Measurements from ENCODE around the gene KCNAB1.

DNA sequence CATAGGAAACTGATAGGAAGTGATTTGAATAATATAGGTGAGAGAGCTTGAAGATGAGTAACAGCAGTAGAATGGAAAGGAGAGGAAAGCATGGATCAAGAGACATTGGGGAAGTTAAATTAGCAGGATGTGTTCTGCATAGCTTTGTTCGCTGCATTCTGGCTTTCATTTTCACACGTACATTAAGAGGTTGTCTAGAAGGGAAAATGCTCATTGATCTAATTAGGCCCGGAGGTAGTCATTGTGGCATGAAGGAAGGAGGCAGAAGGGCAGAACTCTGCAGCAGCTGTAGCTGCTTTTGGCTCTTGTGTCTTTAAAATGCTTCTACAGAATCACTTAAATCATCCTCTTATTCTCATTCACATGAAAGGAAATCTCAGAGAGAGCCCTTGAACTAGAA lies 40.3 kb downstream of the KCNAB1 start:
- TF ChIP-seq, protein P1, sequence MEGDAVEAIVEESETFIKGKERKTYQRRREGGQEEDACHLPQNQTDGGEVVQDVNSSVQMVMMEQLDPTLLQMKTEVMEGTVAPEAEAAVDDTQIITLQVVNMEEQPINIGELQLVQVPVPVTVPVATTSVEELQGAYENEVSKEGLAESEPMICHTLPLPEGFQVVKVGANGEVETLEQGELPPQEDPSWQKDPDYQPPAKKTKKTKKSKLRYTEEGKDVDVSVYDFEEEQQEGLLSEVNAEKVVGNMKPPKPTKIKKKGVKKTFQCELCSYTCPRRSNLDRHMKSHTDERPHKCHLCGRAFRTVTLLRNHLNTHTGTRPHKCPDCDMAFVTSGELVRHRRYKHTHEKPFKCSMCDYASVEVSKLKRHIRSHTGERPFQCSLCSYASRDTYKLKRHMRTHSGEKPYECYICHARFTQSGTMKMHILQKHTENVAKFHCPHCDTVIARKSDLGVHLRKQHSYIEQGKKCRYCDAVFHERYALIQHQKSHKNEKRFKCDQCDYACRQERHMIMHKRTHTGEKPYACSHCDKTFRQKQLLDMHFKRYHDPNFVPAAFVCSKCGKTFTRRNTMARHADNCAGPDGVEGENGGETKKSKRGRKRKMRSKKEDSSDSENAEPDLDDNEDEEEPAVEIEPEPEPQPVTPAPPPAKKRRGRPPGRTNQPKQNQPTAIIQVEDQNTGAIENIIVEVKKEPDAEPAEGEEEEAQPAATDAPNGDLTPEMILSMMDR (IDR thresholded peaks at IDR 0.05), result no peak
- no peak for TF ChIP-seq POLR2A (IDR thresholded peaks at IDR 0.05)
- no peak for TF ChIP-seq EP300 (IDR thresholded peaks at IDR 0.05)

Data from tibial nerve (tissue), 4 donors.